Left colon (tissue), 2 donors: ENCODE measurements around the gene PBX4. TPM values are rescaled to one million over a fixed set of nuclear protein-coding genes. Genes with fewer than 3 reads are reported as not detected.

Source experiments
- ATAC-seq: fragments of 200-7000 bp; cut with Tn5 transposase; one replicate; pipeline ENCODE4 v1.9.1; 2020; ENCODE audit warnings: mild to moderate bottlenecking, moderate library complexity
- DNase-seq, 2 donors: peaks; one replicate each; pipeline ENCODE4 v3.0.0-alpha.2; 2020
- intact Hi-C, 2 donors: fragments of 100-400 bp; cut with DNase I in 1 of 2; cut with micrococcal nuclease in 1 of 2; formaldehyde crosslinking; loops; one replicate each; pipeline versions ENCODE4 v1.11.2 to v1.14.0; 2022; cut with DNase I, micrococcal nuclease
- total RNA-seq, 2 donors: library from RNA; stranded (reverse); fragmentation: NEBNext Ultra II Directional; extraction: Animal tissue kit (Norgen Biotek cat#: 25700); gene quantifications; one replicate each; pipeline ENCODE4 v1.2.1, GENCODE V29; 2021
- donor health status: DM: no; HTN: no; CAD: no.
- donor health status: DM: yes; HTN: yes; CAD: no.

PBX4 gene
- total RNA-seq, 2 donors from 2014 or later = 2.5 to 2.9 TPM

DNA sequence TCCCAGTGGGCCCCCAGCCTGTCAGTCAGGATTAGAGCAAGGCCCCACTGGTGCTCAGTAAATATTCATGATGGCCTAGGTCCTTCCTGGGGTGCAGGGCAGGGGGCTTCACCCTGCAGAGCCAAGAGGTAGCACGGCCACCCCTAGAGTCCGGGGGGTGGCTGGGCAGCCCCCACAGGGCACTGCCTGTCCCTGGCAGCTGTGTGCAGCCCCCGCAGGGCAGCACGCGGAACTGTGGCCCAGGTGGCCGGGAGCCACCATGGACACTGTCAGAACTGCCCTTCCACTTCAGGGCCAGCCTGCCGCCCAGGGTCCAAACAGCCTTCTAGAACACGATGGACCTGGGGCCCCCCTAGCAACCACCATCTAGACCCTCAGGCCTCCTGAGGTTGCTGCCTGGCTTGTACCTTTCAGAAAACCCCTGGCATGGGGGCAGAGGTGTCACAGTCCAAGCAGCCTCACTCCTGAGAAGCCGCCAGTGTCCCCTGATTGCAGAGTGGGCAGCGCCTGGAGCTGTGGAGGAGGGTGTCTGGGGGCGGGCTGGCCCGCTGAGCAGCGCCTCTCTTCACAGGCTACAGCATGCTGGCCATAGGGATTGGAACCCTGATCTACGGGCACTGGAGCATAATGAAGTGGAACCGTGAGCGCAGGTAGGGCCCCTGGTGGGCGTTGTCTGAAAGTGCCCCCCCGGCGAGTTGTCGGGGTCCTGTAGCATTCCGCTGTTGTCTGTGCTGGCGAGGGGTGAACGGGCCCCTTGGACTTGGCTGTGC lies 92.7 kb downstream of the PBX4 start:
- ATAC-seq = no peak
- no peak for DNase-seq
- intact Hi-C loops = loop anchor here in 1 of 2 donors (5.0 kb wide), 1 partner anchor 117 kb away; the partner anchor contains the start of gene GMIP

- intact Hi-C loops = no loop called here
- no peak for DNase-seq
- no peak for ATAC-seq
Observed at GRCh38 chr19:19524053-19524452, 94.4 kb downstream of the PBX4 start.

DNA sequence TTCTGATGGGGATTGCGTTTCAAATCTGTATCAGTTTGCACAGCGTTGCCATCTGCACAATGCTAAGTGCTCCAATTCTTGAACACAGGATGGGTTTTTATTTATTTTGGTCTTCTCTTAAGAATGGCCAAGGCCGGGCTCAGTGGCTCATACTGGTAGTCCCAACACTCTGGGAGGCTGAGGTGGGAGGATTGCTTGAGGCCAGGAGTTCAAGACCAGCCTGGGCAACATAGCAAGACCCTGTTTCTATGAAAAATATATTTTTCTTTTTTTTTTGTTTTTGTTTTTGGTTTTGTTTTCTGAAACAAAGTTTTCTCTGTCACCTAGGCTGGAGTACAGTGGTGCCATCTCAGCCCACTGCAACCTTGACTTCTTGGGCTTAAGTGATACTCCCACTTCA lies 95.3 kb downstream of the PBX4 start:
- DNase-seq (no peak), ATAC-seq (no peak)
- intact Hi-C loops = no loop called here

GRCh38 chr19:19520989-19521388 lies 97.5 kb downstream of the PBX4 start:
- DNase-seq = no peak
- ATAC-seq = no peak
- intact Hi-C loops = no loop called here

DNA sequence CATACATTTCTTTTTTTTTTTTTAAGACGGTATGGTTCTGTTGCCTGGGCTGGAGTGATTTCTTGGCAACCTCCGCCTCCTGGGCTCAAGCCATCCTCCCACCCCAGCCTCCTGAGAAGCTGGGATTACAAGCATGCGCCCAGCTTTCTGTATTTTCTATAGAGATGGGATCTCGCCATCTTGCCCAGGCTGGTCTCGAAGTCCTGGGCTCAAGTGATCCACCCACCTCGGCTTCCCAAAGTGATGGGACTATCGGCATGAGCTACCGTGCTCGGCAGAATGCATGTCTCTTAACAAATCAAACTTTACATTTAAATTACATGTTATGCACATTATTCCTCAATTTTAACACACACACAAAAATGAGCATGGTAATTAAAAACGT lies 101.3 kb downstream of the PBX4 start:
- no peak for ATAC-seq
- DNase-seq = no peak
- intact Hi-C loops = no loop called here

DNA sequence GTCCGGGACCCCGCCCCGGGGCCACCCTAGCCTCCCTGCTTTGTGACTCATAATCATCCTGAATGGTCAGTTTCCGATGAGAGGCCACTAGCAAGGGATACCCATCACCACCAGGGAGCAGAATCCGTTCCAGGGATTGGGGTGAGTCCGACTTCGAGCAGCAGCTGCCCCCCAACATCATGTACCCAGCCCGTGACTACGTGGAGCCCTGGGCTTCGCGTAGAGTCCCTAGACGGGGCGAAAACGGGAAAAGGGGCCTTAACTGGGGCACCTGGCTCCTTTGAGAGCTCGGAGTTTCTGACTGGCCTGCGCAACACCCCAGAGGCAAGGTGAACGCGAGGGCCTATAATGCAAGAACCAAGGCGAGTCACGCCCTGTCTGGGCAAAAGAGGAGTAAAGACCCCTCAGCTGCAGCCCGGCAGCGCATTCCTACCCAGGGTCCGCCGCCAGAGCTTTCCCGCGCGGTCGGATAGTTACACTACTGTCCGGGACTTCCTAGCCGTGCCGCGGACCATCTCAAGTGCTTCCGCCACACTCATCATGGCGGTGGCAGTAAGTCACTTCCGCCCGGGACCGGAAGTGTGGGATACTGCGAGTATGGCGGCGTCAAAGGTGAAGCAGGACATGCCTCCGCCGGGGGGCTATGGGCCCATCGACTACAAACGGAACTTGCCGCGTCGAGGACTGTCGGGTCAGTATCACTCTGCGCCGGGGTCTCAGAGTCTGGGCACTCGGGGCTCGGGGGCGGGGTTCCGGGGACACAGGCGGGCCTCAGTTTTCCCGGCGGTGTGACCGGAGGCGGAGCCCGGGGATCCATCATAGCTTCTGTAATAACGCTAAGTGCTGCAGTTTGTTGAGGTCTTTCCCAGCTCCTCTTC lies 102.6 kb downstream of the PBX4 start, which contains the start of gene NDUFA13:
TSS of gene NDUFA13 (plus strand) at position 584 of the 878 bp plus-strand sequence. CDS start at position 598, 14 bp downstream.
- intact Hi-C loops = no loop called here
- DNase-seq = peak; percentile 89 to 95
- ATAC-seq = peak; percentile 88

- intact Hi-C loops = no loop called here
- DNase-seq (peak in 1 of 2 donors; percentile 34), ATAC-seq (no peak)
Observed at GRCh38 chr19:19514881-19515641, 103.4 kb downstream of the PBX4 start, which contains the start of gene TSSK6. Gene TSSK6, minus strand, starts transcription at chr19:19515548. Its CDS starts 121 bp downstream, at chr19:19515427.

- intact Hi-C loops = no loop called here
- ATAC-seq (no peak), DNase-seq (peak; percentile 59 to 77)
Observed at GRCh38 chr19:19514215-19514657, 104.3 kb downstream of the PBX4 start.

GRCh38 chr19:19513682-19514081 lies 104.8 kb downstream of the PBX4 start:
- intact Hi-C loops = no loop called here
- no peak for DNase-seq
- ATAC-seq = no peak

Other genes with a start within 250 kb of the PBX4 start
- gene GATAD2A, start 213.0 kb downstream of the PBX4 start, total RNA-seq = 100 to 1,000 TPM; 104 to 135 TPM
- 1 to 10 TPM; 1.6 to 2.8 TPM for gene TSSK6, start 103.1 kb downstream of the PBX4 start, total RNA-seq
- 100 to 1,000 TPM; 430 to 489 TPM for gene NDUFA13, start 102.5 kb downstream of the PBX4 start, total RNA-seq
- 1 to 10 TPM; 4.6 to 4.9 TPM for gene YJEFN3, start 89.8 kb downstream of the PBX4 start, total RNA-seq
- under 1 TPM; 0.09 to 0.11 TPM for gene CILP2, start 80.4 kb downstream of the PBX4 start, total RNA-seq
- gene LPAR2, start 9.5 kb upstream of the PBX4 start, total RNA-seq = 10 to 100 TPM; 18.4 to 20.9 TPM
- gene GMIP, start 25.0 kb upstream of the PBX4 start, total RNA-seq = 10 to 100 TPM; 29.5 to 34.4 TPM
- gene ATP13A1, start 45.0 kb upstream of the PBX4 start, total RNA-seq = 10 to 100 TPM; 57.0 to 65.1 TPM
- gene ZNF101, start 50.2 kb upstream of the PBX4 start, total RNA-seq = 10 to 100 TPM; 11.6 to 13.4 TPM
- gene ZNF14, start 114.4 kb upstream of the PBX4 start, total RNA-seq = 1 to 10 TPM; 2.8 to 3.7 TPM
- 10 to 100 TPM; 18.9 to 24.3 TPM for gene ZNF506, start 203.1 kb upstream of the PBX4 start, total RNA-seq
- gene ZNF253, start 247.2 kb upstream of the PBX4 start, total RNA-seq = 10 to 100 TPM in 1 of 2 donors, 1 to 10 TPM in 1; 8.7 to 11.8 TPM